ENCODE measurements around the gene MAGI2. TPM values are rescaled to one million over a fixed set of nuclear protein-coding genes. Genes with fewer than 3 reads are reported as not detected.

Gene MAGI2
- total RNA-seq, 1 experiment from 2014 or later = 0.22 TPM

- H3K4me1 ChIP-seq (ENCODE audit: control insufficient read depth in 1 of 2, insufficient read depth in 2 of 2, low read length in 2 of 2) = no peaks in the 10 kb centered on the region
- ChIA-PET CTCF (no interaction called here), POLR2A (no interaction called here), RAD21 (ENCODE audit: low non-redundant PET in 1 of 2, low total read pairs in 2 of 2, uncharacterized antibody in 2 of 2, unreplicated experiment in 2 of 2) (interaction anchor here in 1 of 2 experiments (0.5 kb wide), 1 partner anchor 121 kb away, joined by 3 read pairs; no protein-coding TSS in a partner anchor)
- H3K79me2 ChIP-seq (ENCODE audit: insufficient read depth, low read length) = no peaks in the 10 kb centered on the region
- H3K4me2 ChIP-seq (ENCODE audit: low read length) = no peak overlapping the region
- BruUV-seq (replicated peaks) = no TSS peak
- no peaks in the 10 kb centered on the region for H3K36me3 ChIP-seq (ENCODE audit: control insufficient read depth in 1 of 2, insufficient read depth in 2 of 2, low read length in 2 of 2)
- DNase-seq (ENCODE audit: low read depth, low spot score) (no peak), ATAC-seq (no peak)
- no peaks in the 10 kb centered on the region for H4K20me1 ChIP-seq (ENCODE audit: insufficient read depth)
- H3K4me3 ChIP-seq (replicated peaks in 1 of 2; ENCODE audit: low read depth in 1 of 2, low read length in 2 of 2) = no peak overlapping the region
- no peaks in the 10 kb centered on the region for H3K27me3 ChIP-seq (ENCODE audit: insufficient read depth, low read length)
- no peaks in the 10 kb centered on the region for H3K9me3 ChIP-seq (ENCODE audit: control insufficient read depth in 1 of 2, insufficient read depth in 1 of 2, low read depth in 1 of 2, low read length in 2 of 2)
- H3K27ac ChIP-seq (ENCODE audit: low read depth, low read length) = no peak overlapping the region
- intact Hi-C loops (cut with micrococcal nuclease) = no loop called here
- TF ChIP-seq SIN3A (IDR thresholded peaks at IDR 0.05; ENCODE audit: low read depth) = no peak
- no peak for TF ChIP-seq RAD21 (IDR thresholded peaks at IDR 0.05; ENCODE audit: low read depth)
- no peak for TF ChIP-seq JUND (IDR thresholded peaks at IDR 0.05)
- no peak for TF ChIP-seq FOSL1 (IDR thresholded peaks at IDR 0.05; ENCODE audit: low read depth)
- TF ChIP-seq YY1 (IDR thresholded peaks at IDR 0.05; ENCODE audit: extremely low read depth, insufficient replicate concordance, low read depth, low read length) = no peak
- no peak for TF ChIP-seq CEBPB (IDR thresholded peaks at IDR 0.05; ENCODE audit: low read depth)
- TF ChIP-seq, protein P1, sequence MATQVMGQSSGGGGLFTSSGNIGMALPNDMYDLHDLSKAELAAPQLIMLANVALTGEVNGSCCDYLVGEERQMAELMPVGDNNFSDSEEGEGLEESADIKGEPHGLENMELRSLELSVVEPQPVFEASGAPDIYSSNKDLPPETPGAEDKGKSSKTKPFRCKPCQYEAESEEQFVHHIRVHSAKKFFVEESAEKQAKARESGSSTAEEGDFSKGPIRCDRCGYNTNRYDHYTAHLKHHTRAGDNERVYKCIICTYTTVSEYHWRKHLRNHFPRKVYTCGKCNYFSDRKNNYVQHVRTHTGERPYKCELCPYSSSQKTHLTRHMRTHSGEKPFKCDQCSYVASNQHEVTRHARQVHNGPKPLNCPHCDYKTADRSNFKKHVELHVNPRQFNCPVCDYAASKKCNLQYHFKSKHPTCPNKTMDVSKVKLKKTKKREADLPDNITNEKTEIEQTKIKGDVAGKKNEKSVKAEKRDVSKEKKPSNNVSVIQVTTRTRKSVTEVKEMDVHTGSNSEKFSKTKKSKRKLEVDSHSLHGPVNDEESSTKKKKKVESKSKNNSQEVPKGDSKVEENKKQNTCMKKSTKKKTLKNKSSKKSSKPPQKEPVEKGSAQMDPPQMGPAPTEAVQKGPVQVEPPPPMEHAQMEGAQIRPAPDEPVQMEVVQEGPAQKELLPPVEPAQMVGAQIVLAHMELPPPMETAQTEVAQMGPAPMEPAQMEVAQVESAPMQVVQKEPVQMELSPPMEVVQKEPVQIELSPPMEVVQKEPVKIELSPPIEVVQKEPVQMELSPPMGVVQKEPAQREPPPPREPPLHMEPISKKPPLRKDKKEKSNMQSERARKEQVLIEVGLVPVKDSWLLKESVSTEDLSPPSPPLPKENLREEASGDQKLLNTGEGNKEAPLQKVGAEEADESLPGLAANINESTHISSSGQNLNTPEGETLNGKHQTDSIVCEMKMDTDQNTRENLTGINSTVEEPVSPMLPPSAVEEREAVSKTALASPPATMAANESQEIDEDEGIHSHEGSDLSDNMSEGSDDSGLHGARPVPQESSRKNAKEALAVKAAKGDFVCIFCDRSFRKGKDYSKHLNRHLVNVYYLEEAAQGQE (IDR thresholded peaks at IDR 0.05; ENCODE audit: low read depth) = no peak
- TF ChIP-seq TCF7L2 (IDR thresholded peaks at IDR 0.05; ENCODE audit: borderline replicate concordance, extremely low read depth, insufficient read depth, insufficient read length) = no peak
- TF ChIP-seq ZFX (IDR thresholded peaks at IDR 0.05) = no peak
- TF ChIP-seq ELF1 (IDR thresholded peaks at IDR 0.05; ENCODE audit: borderline replicate concordance, low read depth) = no peak
- TF ChIP-seq POLR2A (IDR thresholded peaks at IDR 0.05; ENCODE audit: borderline replicate concordance, extremely low read depth, insufficient read depth, insufficient read length) = no peak
- TF ChIP-seq, protein P2, sequence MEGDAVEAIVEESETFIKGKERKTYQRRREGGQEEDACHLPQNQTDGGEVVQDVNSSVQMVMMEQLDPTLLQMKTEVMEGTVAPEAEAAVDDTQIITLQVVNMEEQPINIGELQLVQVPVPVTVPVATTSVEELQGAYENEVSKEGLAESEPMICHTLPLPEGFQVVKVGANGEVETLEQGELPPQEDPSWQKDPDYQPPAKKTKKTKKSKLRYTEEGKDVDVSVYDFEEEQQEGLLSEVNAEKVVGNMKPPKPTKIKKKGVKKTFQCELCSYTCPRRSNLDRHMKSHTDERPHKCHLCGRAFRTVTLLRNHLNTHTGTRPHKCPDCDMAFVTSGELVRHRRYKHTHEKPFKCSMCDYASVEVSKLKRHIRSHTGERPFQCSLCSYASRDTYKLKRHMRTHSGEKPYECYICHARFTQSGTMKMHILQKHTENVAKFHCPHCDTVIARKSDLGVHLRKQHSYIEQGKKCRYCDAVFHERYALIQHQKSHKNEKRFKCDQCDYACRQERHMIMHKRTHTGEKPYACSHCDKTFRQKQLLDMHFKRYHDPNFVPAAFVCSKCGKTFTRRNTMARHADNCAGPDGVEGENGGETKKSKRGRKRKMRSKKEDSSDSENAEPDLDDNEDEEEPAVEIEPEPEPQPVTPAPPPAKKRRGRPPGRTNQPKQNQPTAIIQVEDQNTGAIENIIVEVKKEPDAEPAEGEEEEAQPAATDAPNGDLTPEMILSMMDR (IDR thresholded peaks at IDR 0.05 in 2 of 3, conservative IDR thresholded peaks at IDR 0.05 in 1 of 3; ENCODE audit: borderline replicate concordance in 1 of 3, insufficient read depth in 1 of 3, low read depth in 2 of 3, low read length in 2 of 3) = no peak
- no peak for TF ChIP-seq MAX (IDR thresholded peaks at IDR 0.05)
- TF ChIP-seq EZH2 (IDR thresholded peaks at IDR 0.05) = no peak
- no peak for TF ChIP-seq EGR1 (IDR thresholded peaks at IDR 0.05; ENCODE audit: low read depth)
- no peak for TF ChIP-seq POLR2AphosphoS5 (IDR thresholded peaks at IDR 0.05; ENCODE audit: low read depth, low read length)
- TF ChIP-seq, protein P3, sequence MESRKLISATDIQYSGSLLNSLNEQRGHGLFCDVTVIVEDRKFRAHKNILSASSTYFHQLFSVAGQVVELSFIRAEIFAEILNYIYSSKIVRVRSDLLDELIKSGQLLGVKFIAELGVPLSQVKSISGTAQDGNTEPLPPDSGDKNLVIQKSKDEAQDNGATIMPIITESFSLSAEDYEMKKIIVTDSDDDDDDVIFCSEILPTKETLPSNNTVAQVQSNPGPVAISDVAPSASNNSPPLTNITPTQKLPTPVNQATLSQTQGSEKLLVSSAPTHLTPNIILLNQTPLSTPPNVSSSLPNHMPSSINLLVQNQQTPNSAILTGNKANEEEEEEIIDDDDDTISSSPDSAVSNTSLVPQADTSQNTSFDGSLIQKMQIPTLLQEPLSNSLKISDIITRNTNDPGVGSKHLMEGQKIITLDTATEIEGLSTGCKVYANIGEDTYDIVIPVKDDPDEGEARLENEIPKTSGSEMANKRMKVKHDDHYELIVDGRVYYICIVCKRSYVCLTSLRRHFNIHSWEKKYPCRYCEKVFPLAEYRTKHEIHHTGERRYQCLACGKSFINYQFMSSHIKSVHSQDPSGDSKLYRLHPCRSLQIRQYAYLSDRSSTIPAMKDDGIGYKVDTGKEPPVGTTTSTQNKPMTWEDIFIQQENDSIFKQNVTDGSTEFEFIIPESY (IDR thresholded peaks at IDR 0.05; ENCODE audit: extremely low read depth, insufficient replicate concordance, low read length) = no peak
- TF ChIP-seq ZNF274 (IDR thresholded peaks at IDR 0.05; ENCODE audit: low read depth, low read length) = no peak
- TF ChIP-seq EZH2phosphoT487 (IDR thresholded peaks at IDR 0.05; ENCODE audit: borderline replicate concordance) = no peak
- no peak for TF ChIP-seq ATF3 (IDR thresholded peaks at IDR 0.05)
- no peak overlapping the region for H2AFZ ChIP-seq (ENCODE audit: low read depth, low read length, poor library complexity, severe bottlenecking)
- H3K9ac ChIP-seq (ENCODE audit: low read length) = no peak overlapping the region
- H3K9me2 ChIP-seq (ENCODE audit: insufficient read depth) = no peaks in the 10 kb centered on the region
Measured at GRCh38 chr7:78047800-78048199, 1405.7 kb downstream of the MAGI2 start.
